NCI-H2081 treated with DMSO at 0.1 percent for 48 hours (cell line): Measurements from ENCODE around the gene FAT1.

Source experiments
- DNase-seq: peaks from one replicate; lab custom pipeline; 2025; lab: John Stamatoyannopoulos, UW

Gene FAT1

GRCh38 chr4:186724058-186724863 is 605 bp upstream of the FAT1 start:
- no peak for DNase-seq

DNA sequence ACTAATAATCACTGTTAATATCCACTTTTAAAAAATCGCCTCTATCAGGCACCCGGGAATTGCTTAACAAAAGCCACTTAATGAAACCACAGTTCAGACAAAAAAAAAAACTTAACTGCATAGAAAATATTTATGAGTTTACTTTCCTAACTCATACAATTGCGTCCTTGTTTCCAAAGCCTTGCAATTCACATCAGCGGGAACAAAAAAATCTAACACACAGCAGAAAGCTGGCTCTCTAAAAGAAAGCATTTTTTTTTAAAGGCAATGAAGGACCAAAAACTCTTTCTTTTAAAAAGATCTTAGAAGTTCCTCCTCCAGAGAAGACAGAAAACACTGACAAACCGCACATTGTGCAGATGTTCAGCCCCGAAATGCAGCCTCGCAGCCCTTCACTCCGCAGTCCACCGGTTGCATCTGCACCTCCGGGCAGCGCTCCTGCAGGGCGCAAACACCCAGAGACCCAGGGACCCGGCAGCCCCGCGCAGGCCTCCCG is 812 bp downstream of the FAT1 start:
- no peak for DNase-seq

DNA sequence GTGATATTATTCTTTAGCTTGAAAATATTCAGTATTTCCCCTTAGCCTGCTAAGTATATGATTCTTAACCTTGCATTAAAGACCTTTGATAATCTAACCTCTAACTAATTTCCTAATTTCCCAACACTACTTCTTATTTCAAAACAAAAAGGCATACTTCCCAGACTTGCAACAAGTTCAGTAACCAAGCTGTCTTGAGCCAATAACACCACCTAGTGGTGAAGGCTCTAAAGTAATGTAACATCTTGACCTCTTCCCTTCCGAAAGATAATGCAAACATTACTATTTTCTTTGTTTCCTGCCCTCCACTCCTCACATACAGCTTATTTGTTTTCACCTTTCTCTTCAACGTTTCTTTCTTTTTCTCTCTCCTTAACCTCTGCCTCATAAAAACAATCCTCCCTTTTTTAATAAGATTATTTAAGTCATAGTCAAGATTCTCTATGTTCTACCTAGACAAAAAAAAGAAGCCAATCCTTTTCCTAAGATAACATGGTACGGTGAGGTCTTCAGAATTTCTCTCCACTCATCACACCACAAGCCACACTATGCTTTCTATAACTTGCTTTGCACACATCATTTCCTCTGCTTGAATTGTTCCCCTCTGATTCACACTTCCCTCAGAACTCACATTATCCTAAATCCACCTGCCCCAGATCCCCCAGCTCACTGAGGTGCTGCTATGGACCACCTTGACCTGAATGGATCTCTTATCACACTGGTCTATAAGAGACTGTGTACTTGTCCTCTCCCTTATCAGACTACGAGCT is 3.5 kb downstream of the FAT1 start:
- no peak for DNase-seq

DNA sequence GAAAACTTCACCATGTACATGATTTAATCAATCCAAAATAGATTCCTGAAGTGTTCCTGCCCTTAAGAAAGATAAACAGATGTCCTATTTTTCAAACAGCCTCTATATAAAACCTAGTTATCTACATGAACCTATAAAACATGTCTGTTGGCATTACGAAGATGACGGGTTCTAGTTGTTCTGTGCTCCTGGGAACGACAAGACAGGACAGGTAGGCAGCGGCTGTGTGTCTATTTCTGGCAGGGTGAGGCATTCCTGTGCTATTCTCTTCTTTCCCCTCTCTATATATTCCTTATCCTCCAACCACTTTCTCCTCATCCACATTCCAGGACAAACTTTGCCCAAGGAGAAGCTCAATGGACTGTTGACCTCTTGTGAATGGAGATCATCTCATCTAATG is 6.1 kb downstream of the FAT1 start:
- DNase-seq = no peak

DNA sequence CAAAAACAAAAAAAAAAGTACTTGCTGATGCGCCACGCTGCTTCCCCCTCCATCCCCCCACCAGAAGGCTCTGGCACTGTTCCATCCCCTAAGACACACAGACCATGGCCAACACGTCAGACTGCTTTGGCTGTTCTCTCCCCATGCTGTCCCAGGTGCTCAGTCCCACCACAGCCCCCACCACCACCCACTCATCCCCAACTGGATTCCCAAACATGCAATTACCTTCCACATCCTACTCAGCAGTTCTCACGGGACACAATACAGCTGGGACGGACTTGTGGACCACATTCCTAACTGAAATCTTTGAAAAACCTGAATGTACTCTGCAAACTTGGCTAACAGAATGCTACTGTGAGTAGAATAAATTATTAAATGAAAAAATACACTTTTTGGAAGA is 8.6 kb downstream of the FAT1 start:
- no peak for DNase-seq

GRCh38 chr4:186714006-186714675 is 9.5 kb downstream of the FAT1 start:
- no peak for DNase-seq

DNA sequence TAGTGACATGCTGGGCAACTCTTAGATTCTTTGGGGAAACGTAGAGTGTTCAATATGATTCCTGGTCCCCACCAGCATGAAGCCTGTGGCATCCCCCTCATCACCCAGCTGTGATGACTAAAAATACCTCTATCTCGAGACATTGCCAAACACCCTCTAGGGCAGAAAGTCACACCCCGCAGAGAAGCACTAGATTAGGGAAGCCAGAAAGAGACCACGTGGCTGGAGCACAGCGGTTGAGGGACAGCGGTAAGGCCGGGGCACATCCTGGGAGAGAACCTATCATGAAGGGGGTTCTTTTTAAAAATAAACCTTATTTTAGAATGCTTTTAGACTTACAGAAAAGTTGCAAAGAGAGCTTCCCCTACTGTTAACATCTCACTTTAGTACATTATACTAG is 11.0 kb downstream of the FAT1 start:
- no peak for DNase-seq

GRCh38 chr4:186710521-186711119 is 13.0 kb downstream of the FAT1 start:
- no peak for DNase-seq

DNA sequence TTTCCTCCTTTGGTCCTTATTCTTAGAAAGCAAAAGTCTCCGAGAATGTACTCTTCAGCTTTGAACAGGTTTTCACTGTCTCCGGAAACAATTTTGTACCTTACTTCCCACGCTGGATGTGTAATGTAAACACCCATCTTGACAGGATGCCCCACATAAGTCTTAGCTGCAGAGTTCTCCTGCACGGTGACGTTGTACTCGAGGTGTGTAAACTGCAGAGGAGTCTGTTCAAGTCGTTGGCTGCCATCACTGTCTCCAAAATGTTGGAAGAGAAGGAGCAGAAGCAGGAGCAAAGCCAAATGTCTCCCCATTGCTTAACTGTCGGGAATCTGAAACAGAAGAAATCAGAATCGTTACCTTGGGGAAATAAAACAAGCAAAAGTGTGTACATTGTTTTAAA is 14.1 kb downstream of the FAT1 start:
- DNase-seq = no peak

DNA sequence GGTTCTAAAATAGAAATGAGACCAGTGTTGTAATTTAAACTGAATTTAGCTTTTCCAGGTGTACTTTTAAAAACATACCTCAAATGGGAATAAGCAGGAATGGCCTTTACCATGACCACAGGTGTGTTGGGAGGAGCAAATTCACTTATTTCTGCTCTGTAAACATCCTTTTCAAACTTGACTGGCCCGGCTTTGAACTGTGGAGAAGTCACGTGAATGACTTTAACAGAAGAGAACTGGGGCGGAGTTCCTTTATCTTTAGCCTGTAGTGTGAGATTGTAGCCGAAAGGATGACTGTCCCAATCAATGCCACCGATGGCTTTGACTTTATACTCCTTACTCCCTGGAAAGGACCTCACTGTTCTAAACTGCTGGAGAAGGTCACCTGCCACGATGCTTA is 15.1 kb downstream of the FAT1 start:
- DNase-seq = no peak

DNA sequence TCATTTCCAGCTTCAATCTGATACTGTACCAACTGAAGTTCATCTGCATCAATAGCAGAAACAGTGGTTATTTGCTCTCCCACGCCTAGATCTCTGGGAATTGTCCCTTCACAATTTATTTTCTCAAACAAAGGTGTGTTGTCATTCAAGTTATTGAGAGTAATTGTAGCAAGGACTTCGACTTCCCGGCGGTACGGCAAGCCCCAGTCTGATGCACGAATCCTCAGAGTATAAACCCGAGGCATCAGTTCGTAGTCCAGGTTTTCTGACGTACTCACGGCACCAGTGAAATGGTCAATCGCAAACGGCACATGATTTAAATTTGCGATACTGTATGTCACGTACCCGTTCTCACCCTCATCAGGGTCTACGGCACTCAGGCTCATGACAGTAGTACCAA is 15.7 kb downstream of the FAT1 start:
- DNase-seq = no peak

GRCh38 chr4:186707574-186707973 is 16.1 kb downstream of the FAT1 start:
- DNase-seq = no peak

DNA sequence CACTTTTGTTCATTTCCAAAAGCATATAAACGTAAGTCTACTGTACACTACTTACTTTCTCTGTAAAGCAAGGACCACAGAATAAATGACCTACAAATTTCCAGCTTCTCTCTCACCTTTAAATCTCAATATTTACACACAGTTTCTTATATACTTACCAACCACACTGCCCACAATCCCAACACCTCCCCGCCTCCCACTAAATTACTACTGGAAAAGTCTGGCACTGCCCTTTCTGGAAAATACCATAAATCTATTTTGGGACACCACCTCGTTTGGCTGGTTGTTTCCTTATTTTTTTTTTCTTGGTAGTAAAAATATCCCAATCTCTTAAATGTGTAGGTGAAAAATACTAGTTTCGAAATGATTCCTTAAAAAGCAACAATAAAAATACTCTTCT is 19.6 kb downstream of the FAT1 start:
- no peak for DNase-seq

- DNase-seq = no peak
Observed at GRCh38 chr4:186703510-186703909, 20.1 kb downstream of the FAT1 start.

DNA sequence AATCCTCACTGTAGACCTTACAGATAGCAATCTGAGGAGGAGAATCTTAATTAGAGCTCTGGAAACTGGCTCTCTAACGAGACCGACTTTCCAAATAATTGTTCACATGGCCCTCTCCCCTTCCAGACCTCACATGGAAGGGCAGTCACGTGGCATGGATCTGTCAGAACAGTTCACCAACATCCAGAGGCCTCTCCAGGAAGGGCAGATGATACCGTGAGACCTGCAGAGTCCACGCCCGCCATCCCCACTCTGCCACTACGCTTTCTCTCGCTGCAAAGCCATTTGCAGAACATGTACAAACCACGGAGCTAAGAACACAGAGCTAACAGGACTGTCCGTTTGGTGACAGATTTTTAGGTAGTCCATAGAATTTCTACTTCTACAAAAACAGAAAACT is 20.7 kb downstream of the FAT1 start:
- DNase-seq = no peak

DNA sequence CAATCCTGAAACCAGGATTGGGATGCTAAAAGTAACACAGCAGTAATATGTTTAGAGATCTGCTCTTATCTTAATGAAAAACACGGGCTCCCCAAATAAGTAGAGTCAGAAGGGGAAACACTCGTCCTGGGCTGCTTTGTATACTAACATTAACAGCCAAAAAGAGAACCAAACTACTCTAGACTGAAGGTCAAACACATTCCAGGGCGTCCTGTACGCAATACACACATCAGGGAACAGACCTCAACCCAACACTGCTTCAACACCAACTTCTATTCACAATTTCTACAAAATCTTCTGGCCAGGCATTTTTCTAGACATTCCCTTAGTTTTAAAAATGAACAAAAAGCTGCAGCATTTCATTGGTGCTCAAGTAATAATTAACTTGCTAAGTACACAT is 21.4 kb downstream of the FAT1 start:
- DNase-seq = no peak

DNA sequence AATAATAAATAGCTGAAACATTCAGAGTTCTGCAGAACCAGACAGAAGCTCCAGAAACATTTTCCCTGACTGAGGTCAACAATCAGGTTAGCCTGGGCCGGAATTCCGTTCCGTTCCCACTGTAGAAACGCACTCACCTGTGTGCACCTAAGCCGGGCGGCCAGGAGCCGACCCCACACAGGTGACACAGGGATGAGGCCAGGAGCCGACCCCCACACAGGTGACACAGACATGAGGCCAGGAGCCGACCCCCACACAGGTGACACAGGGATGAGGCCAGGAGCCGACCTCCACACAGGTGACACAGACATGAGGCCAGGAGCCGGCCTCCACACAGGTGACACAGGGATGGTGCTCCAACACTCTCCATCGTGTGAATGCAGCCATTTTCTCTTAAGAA is 21.9 kb downstream of the FAT1 start:
- no peak for DNase-seq

GRCh38 chr4:186701273-186701672 is 22.4 kb downstream of the FAT1 start:
- no peak for DNase-seq

GRCh38 chr4:186700746-186701145 is 22.9 kb downstream of the FAT1 start:
- DNase-seq = no peak

GRCh38 chr4:186699881-186700397 is 23.7 kb downstream of the FAT1 start:
- DNase-seq = no peak

DNA sequence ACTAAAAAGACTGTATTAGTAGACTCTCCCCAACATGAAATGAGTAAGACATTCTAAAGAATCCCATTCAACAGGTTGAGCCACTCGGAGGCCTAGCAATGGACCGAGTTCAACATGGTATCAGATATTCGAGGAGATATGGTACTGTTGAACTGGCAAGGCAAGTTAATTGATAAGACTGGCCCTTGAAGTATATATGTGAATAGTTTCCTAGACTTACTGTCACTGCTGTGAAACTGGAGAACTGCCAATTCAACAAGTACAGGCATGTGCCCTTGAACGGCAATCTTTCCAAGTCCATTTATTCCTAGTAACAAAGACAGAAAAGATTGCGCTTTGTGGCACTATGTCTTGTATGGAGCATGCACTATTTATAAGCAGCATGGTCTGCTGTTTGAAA is 24.4 kb downstream of the FAT1 start:
- DNase-seq = no peak

GRCh38 chr4:186698525-186698924 is 25.1 kb downstream of the FAT1 start:
- no peak for DNase-seq
